Endothelial cell of umbilical vein (primary cell): ENCODE results near the gene POU5F1. TPM values are rescaled to one million over a fixed set of nuclear protein-coding genes. Genes with fewer than 3 reads are reported as not detected.

Source experiments
- BruUV-seq: library from RNA; stranded (reverse); fragments of 400-500 nt; replicated peaks from 2 replicates; lab custom pipeline; 2021; lab: Mats Ljungman, UMichigan
- CTCF ChIA-PET: fragments of 300-600, 350-600 bp; sonication (Branson Sonifier 250); formaldehyde crosslinking; loops from one replicate; lab custom pipeline; 2021; ENCODE audit warnings: antibody characterized with exemption, inconsistent platforms; lab: Charles Lee
- POLR2A ChIA-PET: fragments of 300-600, 350-600 bp; sonication (Branson Sonifier 250); formaldehyde crosslinking; loops from one replicate; lab custom pipeline; 2021; ENCODE audit warnings: antibody characterized with exemption, inconsistent platforms; lab: Charles Lee
- DNase-seq: peaks from one replicate; pipeline ENCODE4 v3.0.0-alpha.2; 2011; ENCODE audit warnings: low read depth, low spot score
- FAIRE-seq: peaks from 2 replicates; lab custom pipeline; 2011; peaks lifted over from hg19 to GRCh38; lab: Jason Lieb, UNC
- H2AFZ ChIP-seq: 2 replicates; pipeline ENCODE4 v1.6.0; 2012; ENCODE audit warnings: low read depth, low read length, control low read depth, inconsistent platforms
- H3K27ac ChIP-seq: 2 replicates; pipeline ENCODE4 v1.5.1; 2011; ENCODE audit warnings: low read depth, mild to moderate bottlenecking, control low read depth, low read length, moderate library complexity; ENCODE audit not compliant: insufficient read depth
- H3K27me3 ChIP-seq, 2 experiments: 2 replicates each; pipeline versions ENCODE4 v1.6.0 to v1.6.1; 2011; ENCODE audit warnings: low read length in 2 of 2, mixed read lengths in 1 of 2; ENCODE audit not compliant: control insufficient read depth in 2 of 2, insufficient read depth in 2 of 2
- H3K36me3 ChIP-seq, 2 experiments: 2 replicates in 1 of 2; 3 replicates in 1 of 2; pipeline ENCODE4 v1.5.1; 2011; ENCODE audit warnings: low read length in 2 of 2, mild to moderate bottlenecking in 1 of 2, moderate library complexity in 1 of 2; ENCODE audit not compliant: control insufficient read depth in 2 of 2, insufficient read depth in 2 of 2; ENCODE audit errors: extremely low read depth in 1 of 2
- H3K4me1 ChIP-seq: 3 replicates; pipeline ENCODE4 v1.5.1; 2011; ENCODE audit warnings: mild to moderate bottlenecking, low read length; ENCODE audit not compliant: control insufficient read depth, insufficient read depth; ENCODE audit errors: extremely low read depth
- H3K4me2 ChIP-seq: 2 replicates; pipeline ENCODE4 v1.6.1; 2011; ENCODE audit warnings: low read length, control low read depth, mixed read lengths; ENCODE audit not compliant: insufficient read depth
- H3K4me3 ChIP-seq, 3 experiments: fragments of 200-600 bp in 1 of 3; sonication (generic), shearing (Covaris generic) in 1 of 3; replicated peaks in 1 of 3; 2 replicates each; pipeline ENCODE4 v1.5.1; 2011 to 2016; ENCODE audit warnings: control low read depth in 3 of 3, low read length in 3 of 3, mild to moderate bottlenecking in 2 of 3, inconsistent platforms in 1 of 3, low read depth in 1 of 3, moderate library complexity in 1 of 3; ENCODE audit not compliant: insufficient read depth in 1 of 3
- H3K79me2 ChIP-seq: 2 replicates; pipeline ENCODE4 v1.6.0; 2012; ENCODE audit warnings: low read length, inconsistent platforms; ENCODE audit not compliant: control insufficient read depth, insufficient read depth
- H3K9ac ChIP-seq: replicated peaks from 2 replicates; pipeline ENCODE3; 2011; ENCODE audit warnings: low read length, control low read depth; ENCODE audit not compliant: insufficient read depth; ENCODE audit errors: extremely low read depth
- H3K9me1 ChIP-seq: replicated peaks from 3 replicates; pipeline ENCODE4 v1.6.0; 2011; ENCODE audit warnings: mild to moderate bottlenecking, low read length; ENCODE audit not compliant: control insufficient read depth, insufficient read depth; ENCODE audit errors: extremely low read depth
- H3K9me3 ChIP-seq: replicated peaks from 2 replicates; pipeline ENCODE4 v1.5.1; 2012; ENCODE audit warnings: low read length, inconsistent platforms; ENCODE audit not compliant: control insufficient read depth, insufficient read depth
- H4K20me1 ChIP-seq: replicated peaks from 2 replicates; pipeline ENCODE3; 2011; ENCODE audit warnings: mild to moderate bottlenecking, low read length; ENCODE audit not compliant: control insufficient read depth, insufficient read depth; ENCODE audit errors: extremely low read depth
- EZH2 ChIP-seq: IDR thresholded peaks from 2 replicates; pipeline ENCODE4 v1.6.1; 2012; ENCODE audit warnings: borderline replicate concordance, low read depth, mild to moderate bottlenecking, moderate library complexity, low read length, inconsistent platforms; ENCODE audit not compliant: severe bottlenecking
- FOS ChIP-seq: IDR thresholded peaks from 2 replicates; pipeline ENCODE4 v1.6.1; 2011; ENCODE audit warnings: mild to moderate bottlenecking, low read length, moderate library complexity, borderline replicate concordance; ENCODE audit not compliant: insufficient read depth
- GATA2 ChIP-seq: IDR thresholded peaks from 2 replicates; pipeline ENCODE4 v1.7.0; 2011; ENCODE audit warnings: low read depth, mild to moderate bottlenecking, moderate library complexity, mixed read lengths, low read length; ENCODE audit not compliant: insufficient read length, insufficient read depth
- JUN ChIP-seq: IDR thresholded peaks from 2 replicates; pipeline ENCODE4 v1.6.1; 2011; ENCODE audit warnings: borderline replicate concordance, low read depth; ENCODE audit not compliant: insufficient read length, insufficient read depth
- MAX ChIP-seq: IDR thresholded peaks from 2 replicates; pipeline ENCODE4 v1.6.1; 2011; ENCODE audit not compliant: insufficient read depth, insufficient read length
- MYC ChIP-seq: IDR thresholded peaks from one replicate; pipeline ENCODE4 v1.6.1; 2011; ENCODE audit warnings: mild to moderate bottlenecking, low read depth, low read length
- POLR2A ChIP-seq: IDR thresholded peaks from 2 replicates; pipeline ENCODE4 v1.6.1; 2012; ENCODE audit warnings: low read depth, mild to moderate bottlenecking, control low read depth, low read length
- POLR2AphosphoS5 ChIP-seq: IDR thresholded peaks from 2 replicates; pipeline ENCODE4 v1.6.1; 2012; ENCODE audit warnings: low read depth, mild to moderate bottlenecking, control low read depth, low read length, moderate library complexity; ENCODE audit not compliant: insufficient read depth
- dilution Hi-C: fragments of 300-500 bp; cut with MboI; formaldehyde crosslinking; loops from one replicate; pipeline ENCODE4 v1.15.0; 2019; ENCODE audit warnings: low sequenced_read_pairs; ENCODE audit not compliant: extremely low pct_ligation_motif_present
- intact Hi-C: fragments of 100-400 bp; cut with micrococcal nuclease; formaldehyde crosslinking; loops from one replicate; pipeline ENCODE4 v1.10.0; 2022
- polyA plus RNA-seq, 4 experiments: library from polyadenylated mRNA; depleted of rRNA in 3 of 4; stranded (reverse) in 3 of 4; unstranded in 1 of 4; fragments of >200 nt; gene quantifications; 2 replicates each; pipeline versions ENCODE4 v1.2.1 to v1.2.3, GENCODE V29; 2011 to 2012; ENCODE audit warnings: missing spikeins in 1 of 4
- total RNA-seq: library from RNA; stranded (reverse); gene quantifications from 2 replicates; pipeline ENCODE4 v1.2.3, GENCODE V29; 2021
- TF ChIP-seq, protein P1 (sequence below), 2 donors: IDR thresholded peaks; 1 replicate in 1 of 2; 2 replicates in 1 of 2; pipeline ENCODE4 v1.5.1; 2011; ENCODE audit warnings: low read length in 2 of 2, mild to moderate bottlenecking in 2 of 2, moderate library complexity in 2 of 2, control low read depth in 1 of 2, inconsistent platforms in 1 of 2, low read depth in 1 of 2; ENCODE audit not compliant: insufficient read depth in 1 of 2; ENCODE audit errors: extremely low read depth in 1 of 2

POU5F1 gene
- total and polyA plus RNA-seq, 2 donors (not counting 3 experiments of a cell fraction or from before 2014, with no cell fraction given), result 0.63 TPM; not detected in 1

- Histone ChIP-seq H3K4me3 (no peak overlapping the region), H3K9me1 (no peaks in the 10 kb centered on the region), H2AFZ (no peak overlapping the region), H3K79me2 (no peaks in the 10 kb centered on the region), H4K20me1 (no peaks in the 10 kb centered on the region), H3K9ac (no peak overlapping the region), H3K36me3 (peaks cover 0 to 8% of the 10 kb centered on the region in 2 experiments), H3K27ac (no peak overlapping the region), H3K9me3 (no peaks in the 10 kb centered on the region), H3K4me2 (no peak overlapping the region), H3K4me1 (peaks cover 8% of the 10 kb centered on the region), H3K27me3 (no peaks in the 10 kb centered on the region)
- ChIA-PET POLR2A (no interaction called here), CTCF (interaction anchor here (2.6 to 6.2 kb wide), 2 partner anchors 51 to 226 kb away, joined by 14 to 174 read pairs; no protein-coding TSS in a partner anchor)
- no TSS peak for BruUV-seq
- intact Hi-C loops (no loop called here), dilution Hi-C loops (no loop called here)
- FAIRE-seq (no peak), DNase-seq (no peak)
- no peak for TF ChIP-seq FOS
- TF ChIP-seq MYC, result no peak
- TF ChIP-seq POLR2AphosphoS5, result no peak
- TF ChIP-seq MAX, result no peak
- no peak for TF ChIP-seq JUN
- TF ChIP-seq POLR2A, result no peak
- no peak for TF ChIP-seq GATA2
- TF ChIP-seq EZH2, result no peak
- TF ChIP-seq, protein P1, sequence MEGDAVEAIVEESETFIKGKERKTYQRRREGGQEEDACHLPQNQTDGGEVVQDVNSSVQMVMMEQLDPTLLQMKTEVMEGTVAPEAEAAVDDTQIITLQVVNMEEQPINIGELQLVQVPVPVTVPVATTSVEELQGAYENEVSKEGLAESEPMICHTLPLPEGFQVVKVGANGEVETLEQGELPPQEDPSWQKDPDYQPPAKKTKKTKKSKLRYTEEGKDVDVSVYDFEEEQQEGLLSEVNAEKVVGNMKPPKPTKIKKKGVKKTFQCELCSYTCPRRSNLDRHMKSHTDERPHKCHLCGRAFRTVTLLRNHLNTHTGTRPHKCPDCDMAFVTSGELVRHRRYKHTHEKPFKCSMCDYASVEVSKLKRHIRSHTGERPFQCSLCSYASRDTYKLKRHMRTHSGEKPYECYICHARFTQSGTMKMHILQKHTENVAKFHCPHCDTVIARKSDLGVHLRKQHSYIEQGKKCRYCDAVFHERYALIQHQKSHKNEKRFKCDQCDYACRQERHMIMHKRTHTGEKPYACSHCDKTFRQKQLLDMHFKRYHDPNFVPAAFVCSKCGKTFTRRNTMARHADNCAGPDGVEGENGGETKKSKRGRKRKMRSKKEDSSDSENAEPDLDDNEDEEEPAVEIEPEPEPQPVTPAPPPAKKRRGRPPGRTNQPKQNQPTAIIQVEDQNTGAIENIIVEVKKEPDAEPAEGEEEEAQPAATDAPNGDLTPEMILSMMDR (IDR thresholded peaks at IDR 0.05; ENCODE audit: extremely low read depth in 1 of 2, insufficient read depth in 1 of 2, low read depth in 1 of 2, low read length in 2 of 2), result no peak
Measured at GRCh38 chr6:31140643-31141042, 29.8 kb downstream of the POU5F1 start.
